ENCODE data around the gene MIER1. TPM values are rescaled to one million over a fixed set of nuclear protein-coding genes. Genes with fewer than 3 reads are reported as not detected.

The MIER1 gene
- total RNA-seq, 1 donor from 2014 or later: 49.2 TPM

GRCh38 chr1:67031121-67031858 lies 106.5 kb downstream of the MIER1 start:
- intact Hi-C loops (cut with DNase I): no loop called here
- no peak for DNase-seq (ENCODE audit: low spot score)
- ATAC-seq: no peak

GRCh38 chr1:67031859-67032247 lies 107.1 kb downstream of the MIER1 start:
- intact Hi-C loops (cut with DNase I): no loop called here
- no peak for DNase-seq (ENCODE audit: low spot score)
- no peak for ATAC-seq

Other genes starting within 250 kb of the MIER1 start
- 9.0 TPM for gene DYNLT5, start 172.5 kb upstream of the MIER1 start, total RNA-seq
- gene INSL5, start 123.7 kb upstream of the MIER1 start, total RNA-seq: not detected
- gene DNAI4, start 134 bp upstream of the MIER1 start, total RNA-seq: 70.9 TPM
- gene SLC35D1, start 129.2 kb downstream of the MIER1 start, total RNA-seq: 8.4 TPM
- not detected for gene C1orf141, start 210.0 kb downstream of the MIER1 start, total RNA-seq
- gene IL23R, start 241.5 kb downstream of the MIER1 start, total RNA-seq: not detected